Parathyroid adenoma (tissue), 2 donors: Measurements from ENCODE around the gene PPP1R3E.

Experiments used
- H2AFZ ChIP-seq: fragments of 300-600 bp; sonication (generic); one replicate; pipeline ENCODE4 v1.7.0; 2017; ENCODE audit warnings: antibody characterized with exemption, mild to moderate bottlenecking
- H3K27ac ChIP-seq: fragments of 300-600 bp; sonication (generic); one replicate; pipeline ENCODE4 v1.7.0; 2017
- H3K27me3 ChIP-seq: fragments of 300-600 bp; sonication (generic); one replicate; pipeline ENCODE4 v1.7.0; 2017; ENCODE audit warnings: low read length; ENCODE audit not compliant: control insufficient read depth, insufficient read depth
- H3K36me3 ChIP-seq: fragments of 300-600 bp; sonication (generic); one replicate; pipeline ENCODE4 v1.7.0; 2017; ENCODE audit warnings: low read length; ENCODE audit not compliant: control insufficient read depth, insufficient read depth
- H3K4me1 ChIP-seq: fragments of 300-600 bp; sonication (generic); one replicate; pipeline ENCODE4 v1.7.0; 2017; ENCODE audit warnings: control low read depth
- H3K4me2 ChIP-seq: fragments of 300-600 bp; sonication (generic); one replicate; pipeline ENCODE4 v1.7.0; 2017; ENCODE audit warnings: low read length
- H3K4me3 ChIP-seq: fragments of 300-600 bp; sonication (generic); one replicate; pipeline ENCODE4 v1.7.0; 2017; ENCODE audit warnings: low read depth, low read length
- H3K79me2 ChIP-seq: fragments of 300-600 bp; sonication (generic); one replicate; pipeline ENCODE4 v1.7.0; 2017; ENCODE audit warnings: control low read depth
- H3K9ac ChIP-seq: fragments of 300-600 bp; sonication (generic); one replicate; pipeline ENCODE4 v1.7.0; 2017; ENCODE audit warnings: mild to moderate bottlenecking
- H3K9me3 ChIP-seq: fragments of 300-600 bp; sonication (generic); one replicate; pipeline ENCODE4 v1.7.0; 2017; ENCODE audit warnings: low read length; ENCODE audit not compliant: control insufficient read depth
- CTCF ChIP-seq: fragments of 300-600 bp; sonication (generic); IDR thresholded peaks from one replicate; pipeline ENCODE4 v1.7.0; 2017; ENCODE audit warnings: antibody characterized with exemption, mild to moderate bottlenecking
- donor health status: primary hyperparathyroidism.

The PPP1R3E gene

GRCh38 chr14:23302290-23303225, at the start of gene PPP1R3E:
TSS of gene PPP1R3E (minus strand) at chr14:23302859. CDS start at chr14:23302576, 283 bp downstream.
- Histone ChIP-seq H3K4me3 (peak within 1 kb of the TSS; percentile 79), H3K4me1 (peaks cover 12% of the 10 kb centered on the region), H3K27me3 (no peaks in the 10 kb centered on the region)

GRCh38 chr14:23351681-23352505, 49.2 kb upstream of the PPP1R3E start:
- no peaks in the 10 kb centered on the region for H3K9me3 ChIP-seq
- H3K4me2 ChIP-seq: peak overlapping the region; percentile 91
- peak overlapping the region; percentile 39 for H3K27ac ChIP-seq
- H3K79me2 ChIP-seq: no peaks in the 10 kb centered on the region
- H3K9ac ChIP-seq: peak overlapping the region; percentile 56
- peak overlapping the region; percentile 89 for H2AFZ ChIP-seq
- H3K36me3 ChIP-seq: no peaks in the 10 kb centered on the region
- peaks cover 7% of the 10 kb centered on the region for H3K4me1 ChIP-seq
- H3K4me3 ChIP-seq: peak overlapping the region; percentile 51
- H3K27me3 ChIP-seq: no peaks in the 10 kb centered on the region
- TF ChIP-seq CTCF: no peak

More at GRCh38 chr14:23302290-23303225, at the start of gene PPP1R3E:
- H3K79me2 ChIP-seq: peaks cover 9% of the 10 kb centered on the region
- TF ChIP-seq CTCF: no peak
- H2AFZ ChIP-seq: peak within 1 kb of the TSS; percentile 99
- H3K27ac ChIP-seq: peak within 1 kb of the TSS; percentile 94
- H3K36me3 ChIP-seq: no peaks in the 10 kb centered on the region
- peak within 1 kb of the TSS; percentile 99 for H3K4me2 ChIP-seq
- no peaks in the 10 kb centered on the region for H3K9me3 ChIP-seq
- H3K9ac ChIP-seq: peak within 1 kb of the TSS; percentile 78

- Histone ChIP-seq H3K4me3 (no peak overlapping the region), H3K4me1 (peaks cover 7% of the 10 kb centered on the region), H3K27me3 (no peaks in the 10 kb centered on the region), H3K79me2 (no peaks in the 10 kb centered on the region), H3K9me3 (no peaks in the 10 kb centered on the region), H3K9ac (no peak overlapping the region), H3K4me2 (no peak overlapping the region), H2AFZ (no peak overlapping the region), H3K36me3 (no peaks in the 10 kb centered on the region), H3K27ac (no peak overlapping the region)
- TF ChIP-seq CTCF: no peak
These were observed 46.6 kb upstream of the PPP1R3E start for GRCh38 chr14:23349156-23349845.

- Histone ChIP-seq H3K9ac (no peak overlapping the region), H3K79me2 (no peaks in the 10 kb centered on the region), H3K4me1 (peaks cover 5% of the 10 kb centered on the region), H3K9me3 (no peaks in the 10 kb centered on the region), H3K27ac (no peak overlapping the region), H3K4me3 (no peak overlapping the region), H3K4me2 (no peak overlapping the region), H3K36me3 (no peaks in the 10 kb centered on the region), H3K27me3 (no peaks in the 10 kb centered on the region), H2AFZ (no peak overlapping the region)
- no peak for TF ChIP-seq CTCF
These were observed 45.6 kb upstream of the PPP1R3E start for GRCh38 chr14:23348297-23348655.
